SK-N-SH (cell line): ENCODE measurements around the gene CEP89. TPM values are rescaled to one million over a fixed set of nuclear protein-coding genes. Genes with fewer than 3 reads are reported as not detected.

Experiments
- CTCF ChIA-PET: fragments of 300-600, 350-600 bp; formaldehyde crosslinking; extraction: SDS; loops from one replicate; lab custom pipeline; 2021; lab: Yijun Ruan, JAX
- POLR2A ChIA-PET: fragments of 350-600 bp; sonication (Branson Sonifier 250); formaldehyde crosslinking; extraction: SDS; loops from one replicate; lab custom pipeline; 2020; ENCODE audit warnings: antibody characterized with exemption, inconsistent platforms; lab: Yijun Ruan, JAX
- DNase-seq: peaks from one replicate; pipeline ENCODE4 v3.0.0; 2012
- H2AFZ ChIP-seq: fragments of 200-600 bp; sonication (generic); 2 replicates; pipeline ENCODE4 v1.8.1; 2016; ENCODE audit warnings: antibody characterized with exemption, mild to moderate bottlenecking, low read depth
- H3F3A ChIP-seq: fragments of 200-600 bp; sonication (generic); replicated peaks from 2 replicates; pipeline ENCODE3; 2016; ENCODE audit warnings: antibody characterized with exemption, mild to moderate bottlenecking; ENCODE audit not compliant: insufficient read depth
- H3K27ac ChIP-seq, 2 experiments: fragments of 200-500 bp in 1 of 2; fragments of 200-600 bp in 1 of 2; sonication (Bioruptor generic) in 1 of 2; sonication (generic), shearing (Covaris generic) in 1 of 2; 2 replicates each; pipeline versions ENCODE4 v1.5.1 to v1.6.1; 2014 to 2016; ENCODE audit warnings: low read depth in 2 of 2, inconsistent platforms in 1 of 2, low read length in 1 of 2, mild to moderate bottlenecking in 1 of 2, mixed read lengths in 1 of 2
- H3K27me3 ChIP-seq: fragments of 200-600 bp; sonication (generic), shearing (Covaris generic); 2 replicates; pipeline ENCODE4 v1.6.1; 2016; ENCODE audit warnings: mixed run types; ENCODE audit not compliant: insufficient read depth
- H3K36me3 ChIP-seq, 2 experiments: fragments of 200-500 bp in 1 of 2; fragments of 200-600 bp in 1 of 2; sonication (Bioruptor generic) in 1 of 2; sonication (generic) in 1 of 2; replicated peaks in 1 of 2; 2 replicates each; pipeline versions ENCODE3 to v1.5.1; 2014 to 2016; ENCODE audit warnings: low read length in 1 of 2, mild to moderate bottlenecking in 1 of 2; ENCODE audit not compliant: insufficient read depth in 2 of 2, control insufficient read depth in 1 of 2
- H3K4me1 ChIP-seq, 2 experiments: fragments of 200-500 bp in 1 of 2; fragments of 200-600 bp in 1 of 2; sonication (Bioruptor generic) in 1 of 2; sonication (generic), shearing (Covaris generic) in 1 of 2; 2 replicates each; pipeline versions ENCODE4 v1.5.1 to v1.6.1; 2014 to 2016; ENCODE audit warnings: low read depth in 1 of 2, low read length in 1 of 2, mixed run types in 1 of 2; ENCODE audit not compliant: insufficient read depth in 2 of 2, control insufficient read depth in 1 of 2
- H3K4me2 ChIP-seq: fragments of 200-600 bp; sonication (generic), shearing (Covaris generic); 2 replicates; pipeline ENCODE4 v1.6.1; 2017; ENCODE audit warnings: mixed run types
- H3K4me3 ChIP-seq, 2 experiments: fragments of 200-500 bp in 1 of 2; fragments of 200-600 bp in 1 of 2; sonication (Bioruptor generic) in 1 of 2; sonication (generic), shearing (Covaris generic) in 1 of 2; 2 replicates each; pipeline versions ENCODE4 v1.5.1 to v1.8.1; 2014 to 2016; ENCODE audit warnings: low read depth in 2 of 2, inconsistent platforms in 1 of 2, low read length in 1 of 2, mild to moderate bottlenecking in 1 of 2, mixed read lengths in 1 of 2, moderate library complexity in 1 of 2
- H3K79me2 ChIP-seq: fragments of 200-600 bp; sonication (generic); 2 replicates; pipeline ENCODE4 v1.8.1; 2017; ENCODE audit warnings: mild to moderate bottlenecking; ENCODE audit not compliant: insufficient read depth
- H3K9ac ChIP-seq: fragments of 200-600 bp; sonication (generic); 2 replicates; pipeline ENCODE4 v1.6.1; 2017; ENCODE audit warnings: mixed run types
- H3K9me2 ChIP-seq: fragments of 200-600 bp; sonication (generic); 2 replicates; pipeline ENCODE4 v1.6.1; 2017; ENCODE audit warnings: mixed run types
- H3K9me3 ChIP-seq: fragments of 200-600 bp; sonication (generic); 2 replicates; pipeline ENCODE4 v1.6.1; 2017; ENCODE audit warnings: mixed run types, mild to moderate bottlenecking, moderate library complexity
- H4K20me1 ChIP-seq: fragments of 200-600 bp; sonication (generic); 2 replicates; pipeline ENCODE4 v1.6.1; 2017; ENCODE audit warnings: mild to moderate bottlenecking, mixed run types; ENCODE audit not compliant: insufficient read depth
- CTCF ChIP-seq: fragments of 200-600 bp; sonication (generic); IDR thresholded peaks from 2 replicates; pipeline ENCODE4 v1.6.1; 2017; ENCODE audit warnings: antibody characterized with exemption, mild to moderate bottlenecking, moderate library complexity
- FOXJ3 ChIP-seq: sonication (generic); formaldehyde crosslinking; IDR thresholded peaks from 2 replicates; pipeline ENCODE4 v1.5.1; 2020; ENCODE audit warnings: mild to moderate bottlenecking, missing genetic modification reagents
- GABPA ChIP-seq: IDR thresholded peaks from 2 replicates; pipeline ENCODE4 v1.4.0; 2012; ENCODE audit warnings: low read depth, mild to moderate bottlenecking
- GATA2 ChIP-seq: sonication (generic); formaldehyde crosslinking; IDR thresholded peaks from 2 replicates; pipeline ENCODE4 v1.5.0; 2020; ENCODE audit warnings: mild to moderate bottlenecking, missing genetic modification reagents
- JUND ChIP-seq: IDR thresholded peaks from 2 replicates; pipeline ENCODE4 v1.4.0; 2012
- MAX ChIP-seq: IDR thresholded peaks from 2 replicates; pipeline ENCODE4 v1.4.0; 2012; ENCODE audit warnings: low read depth
- MXI1 ChIP-seq: IDR thresholded peaks from 2 replicates; pipeline ENCODE4 v1.6.1; 2012; ENCODE audit warnings: mild to moderate bottlenecking, low read depth, low read length, improper control_type of control experiment
- NFIC ChIP-seq: IDR thresholded peaks from 2 replicates; pipeline ENCODE4 v1.4.0; 2012; ENCODE audit warnings: borderline replicate concordance
- NRF1 ChIP-seq: IDR thresholded peaks from 2 replicates; pipeline ENCODE4 v1.6.1; 2012; ENCODE audit warnings: low read depth, mild to moderate bottlenecking, low read length
- POLR2AphosphoS5 ChIP-seq: IDR thresholded peaks from 2 replicates; pipeline ENCODE4 v1.6.1; 2012; ENCODE audit warnings: low read depth, low read length
- RAD21 ChIP-seq: IDR thresholded peaks from 2 replicates; pipeline ENCODE4 v1.6.1; 2012; ENCODE audit warnings: mild to moderate bottlenecking, low read length
- RCOR1 ChIP-seq: fragments of 150-350 bp; IDR thresholded peaks from 2 replicates; pipeline ENCODE4 v1.6.1; 2017; ENCODE audit warnings: antibody characterized with exemption, low read length
- REST ChIP-seq: IDR thresholded peaks from 2 replicates; pipeline ENCODE4 v1.6.1; 2012; ENCODE audit warnings: mild to moderate bottlenecking, low read depth, low read length, moderate library complexity
- RFX5 ChIP-seq: IDR thresholded peaks from 2 replicates; pipeline ENCODE4 v1.6.1; 2012; ENCODE audit warnings: mild to moderate bottlenecking, improper control_type of control experiment, low read length
- RXRA ChIP-seq: IDR thresholded peaks from 2 replicates; pipeline ENCODE4 v1.4.0; 2012; ENCODE audit warnings: low read depth, mild to moderate bottlenecking, borderline replicate concordance
- TAF1 ChIP-seq: IDR thresholded peaks from 2 replicates; pipeline ENCODE4 v1.6.1; 2012; ENCODE audit warnings: low read depth, mild to moderate bottlenecking, low read length, moderate library complexity, borderline replicate concordance
- USF1 ChIP-seq: IDR thresholded peaks from 2 replicates; pipeline ENCODE4 v1.4.0; 2012; ENCODE audit warnings: low read depth, borderline replicate concordance
- USF2 ChIP-seq: fragments of 150-350 bp; IDR thresholded peaks from 2 replicates; pipeline ENCODE4 v1.6.1; 2017; ENCODE audit warnings: antibody characterized with exemption, low read length, low read depth, borderline replicate concordance
- WGBS: methylation state at CpG from one replicate; pipeline ENCODE4 v1.1.6; 2017; ENCODE audit warnings: low lambda C conversion rate; 5-methylcytosine and 5-hydroxymethylcytosine counted together
- polyA plus RNA-seq, 3 experiments: library from polyadenylated mRNA; depleted of rRNA; stranded (reverse); fragments of >200 nt; gene quantifications; 2 replicates each; pipeline ENCODE4 v1.2.3, GENCODE V29; 2012

The CEP89 gene
- polyA plus RNA-seq, 1 of the 3 experiments (the other 2 are of a cell fraction) = 16.4 TPM

- no peak for DNase-seq
- Histone ChIP-seq H3K4me1 (no peaks in the 10 kb centered on the region), H3K27ac (no peak overlapping the region), H3K9me2 (no peaks in the 10 kb centered on the region), H4K20me1 (no peaks in the 10 kb centered on the region), H3K9ac (no peak overlapping the region), H3K9me3 (no peaks in the 10 kb centered on the region), H3K4me3 (no peak overlapping the region), H3F3A (no peaks in the 10 kb centered on the region), H3K36me3 (no peaks in the 10 kb centered on the region), H3K79me2 (no peaks in the 10 kb centered on the region), H3K4me2 (no peak overlapping the region), H2AFZ (no peak overlapping the region), H3K27me3 (no peaks in the 10 kb centered on the region)
- TF ChIP-seq RAD21 (no peak), USF2 (no peak), GABPA (no peak), MXI1 (no peak), NFIC (no peak), POLR2AphosphoS5 (no peak), TAF1 (no peak), FOXJ3 (no peak), MAX (no peak), GATA2 (CRISPR knock-in tag) (no peak), NRF1 (no peak), CTCF (no peak), REST (no peak), USF1 (no peak), RFX5 (no peak), RXRA (no peak), RCOR1 (no peak), JUND (no peak)
- ChIA-PET CTCF (interaction anchor here (0.6 to 0.9 kb wide), 2 partner anchors 90 to 123 kb away, joined by 3 read pairs; no protein-coding TSS in a partner anchor), POLR2A (no interaction called here)
- 71% methylated on average over 14 of the region's 35 CpGs for WGBS
Measured at GRCh38 chr19:32864318-32865007, 107.3 kb downstream of the CEP89 start.
